ENCODE measurements around the gene PCNX2.

PCNX2 gene

GRCh38 chr1:232982238-232982944, 313.1 kb downstream of the PCNX2 start:
- DNase-seq, result no peak

- DNase-seq, result no peak
Measured at GRCh38 chr1:232980986-232981560, 314.5 kb downstream of the PCNX2 start.

DNA sequence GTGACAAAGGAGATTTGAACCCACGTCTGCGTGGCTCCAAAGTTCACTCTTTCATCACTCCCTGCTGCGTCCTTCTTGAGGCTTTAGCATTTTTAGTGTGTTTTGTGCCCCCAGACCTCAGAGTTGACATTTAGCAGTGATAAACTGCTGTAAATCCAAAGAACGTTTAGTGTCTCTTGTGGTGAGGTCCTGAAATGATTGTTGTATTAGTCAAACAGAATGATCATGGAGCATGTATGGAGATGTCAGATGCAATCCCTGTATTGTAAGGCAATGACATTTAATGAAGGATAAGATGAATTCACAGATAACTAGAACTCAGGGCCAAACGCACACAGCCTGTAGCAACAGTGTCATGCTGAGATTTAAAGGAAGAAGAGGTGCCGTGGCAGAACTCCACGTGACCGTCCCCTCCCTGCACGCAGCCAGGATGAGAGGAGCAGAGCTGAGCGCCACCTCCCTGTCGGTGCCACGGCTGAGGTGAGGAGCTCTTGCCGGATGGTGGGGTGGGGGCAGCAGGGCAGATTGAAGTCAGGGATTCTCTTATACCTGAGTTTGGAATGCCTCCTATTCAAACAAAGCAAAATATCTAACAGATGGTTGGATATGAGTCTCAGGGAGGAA, 315.1 kb downstream of the PCNX2 start:
- peak; percentile 55 for DNase-seq

DNA sequence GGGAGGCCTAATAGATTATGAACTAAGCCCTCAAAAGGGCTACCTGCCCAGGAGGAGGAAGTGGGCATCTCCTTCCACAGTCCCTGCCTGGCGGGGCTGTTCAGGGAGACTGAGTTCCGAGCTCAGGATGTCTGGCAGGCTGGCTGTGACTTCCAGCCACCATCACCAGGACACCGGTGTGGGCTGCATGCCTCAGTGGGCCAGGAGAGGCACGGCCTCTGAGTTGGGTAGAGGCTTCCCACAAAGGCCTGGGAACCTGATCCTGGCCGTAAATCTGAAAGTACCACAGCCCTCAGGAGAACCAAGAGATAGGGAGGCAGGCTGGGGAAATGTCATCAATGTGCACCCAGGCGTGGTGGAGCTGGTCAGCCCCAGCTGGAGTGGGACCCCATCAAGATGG, 316.0 kb downstream of the PCNX2 start:
- DNase-seq, result no peak

GRCh38 chr1:232978815-232979214, 316.7 kb downstream of the PCNX2 start:
- no peak for DNase-seq

DNA sequence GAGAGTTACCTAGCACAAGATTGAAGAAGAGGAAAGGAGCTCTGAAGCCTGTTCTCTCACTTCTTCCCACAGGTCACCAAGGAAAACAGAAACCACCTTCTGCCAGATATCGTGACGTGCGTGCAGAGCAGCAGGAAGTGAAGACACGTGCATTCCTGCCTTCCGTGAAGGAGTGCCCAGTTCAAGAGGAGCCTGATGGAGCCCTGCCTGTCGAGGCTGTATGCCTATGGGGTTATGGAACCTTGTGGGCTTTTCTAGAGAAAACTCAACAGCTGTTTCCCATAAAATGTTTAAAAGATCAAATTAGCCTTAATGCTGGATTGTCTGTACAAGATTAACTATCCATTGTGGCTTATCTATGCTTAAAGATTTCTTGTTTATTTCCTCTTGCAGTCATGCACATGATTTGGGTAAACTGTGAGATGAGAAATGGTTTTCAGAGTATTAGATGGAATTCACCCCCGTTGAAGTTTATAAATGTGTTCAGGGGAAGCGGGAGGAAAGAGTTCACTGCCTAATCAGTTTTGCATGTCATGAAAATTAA, 317.4 kb downstream of the PCNX2 start:
- peak; percentile 16 for DNase-seq

GRCh38 chr1:232974971-232975370, 320.6 kb downstream of the PCNX2 start:
- no peak for DNase-seq

DNA sequence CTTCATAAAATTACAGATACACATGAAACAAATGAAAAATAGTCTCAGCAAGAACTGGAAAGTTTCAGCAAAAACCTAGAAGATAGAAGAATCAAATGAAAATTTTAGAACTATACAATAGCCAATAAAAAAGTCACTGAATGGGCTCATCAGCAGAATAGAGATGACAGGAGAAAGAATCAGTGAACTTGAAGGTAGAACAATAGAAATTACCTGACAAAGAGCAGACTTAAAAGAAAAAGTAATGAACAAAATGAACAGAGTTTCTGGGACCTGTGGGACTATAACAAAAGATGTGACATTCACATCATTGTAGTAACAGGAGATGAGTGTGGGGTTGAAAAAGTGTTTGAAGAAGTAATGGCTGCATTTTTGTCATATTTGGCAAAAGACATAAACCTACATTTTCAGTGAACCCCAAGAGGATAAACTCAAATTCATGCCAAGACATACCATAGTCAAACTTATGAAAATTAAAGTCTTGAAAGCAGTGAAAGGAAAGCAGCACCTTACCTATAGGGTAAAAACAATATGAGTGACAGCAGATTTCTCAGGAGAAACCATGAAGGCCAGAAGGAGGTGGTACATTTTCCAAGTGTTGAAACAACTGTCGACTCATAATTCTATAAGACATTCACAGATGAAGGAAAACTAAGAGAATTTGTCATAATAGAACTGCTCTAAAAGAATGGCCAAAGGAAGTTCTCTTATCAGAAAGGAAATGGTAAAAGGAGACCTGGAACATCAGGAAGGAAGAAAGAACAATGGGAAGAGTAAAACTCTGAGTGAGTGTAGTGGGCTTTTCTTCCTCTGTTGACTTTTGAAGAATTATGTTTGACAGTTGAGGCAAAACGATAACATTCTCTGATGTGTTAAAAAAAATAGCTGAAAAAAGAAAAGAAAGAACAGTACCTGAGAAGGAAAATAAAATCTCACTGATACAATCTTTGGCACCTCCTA, 321.6 kb downstream of the PCNX2 start:
- DNase-seq, result no peak

- no peak for DNase-seq
Measured at GRCh38 chr1:232970508-232970907, 325.0 kb downstream of the PCNX2 start.

DNA sequence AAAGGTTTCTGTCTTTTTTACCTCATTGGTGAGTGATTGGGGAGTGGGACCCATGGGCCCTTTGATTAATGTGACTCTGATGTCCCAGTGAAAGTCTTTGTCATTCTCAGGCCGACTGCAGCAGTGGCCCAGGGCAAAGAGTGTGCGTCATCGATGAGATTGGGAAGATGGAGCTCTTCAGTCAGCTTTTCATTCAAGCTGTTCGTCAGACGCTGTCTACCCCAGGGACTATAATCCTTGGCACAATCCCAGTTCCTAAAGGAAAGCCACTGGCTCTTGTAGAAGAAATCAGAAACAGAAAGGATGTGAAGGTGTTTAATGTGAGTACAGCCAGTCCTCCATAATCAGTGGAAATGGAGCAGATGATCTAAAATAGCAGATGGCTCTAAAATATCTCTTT, 325.7 kb downstream of the PCNX2 start:
- DNase-seq, result no peak

DNA sequence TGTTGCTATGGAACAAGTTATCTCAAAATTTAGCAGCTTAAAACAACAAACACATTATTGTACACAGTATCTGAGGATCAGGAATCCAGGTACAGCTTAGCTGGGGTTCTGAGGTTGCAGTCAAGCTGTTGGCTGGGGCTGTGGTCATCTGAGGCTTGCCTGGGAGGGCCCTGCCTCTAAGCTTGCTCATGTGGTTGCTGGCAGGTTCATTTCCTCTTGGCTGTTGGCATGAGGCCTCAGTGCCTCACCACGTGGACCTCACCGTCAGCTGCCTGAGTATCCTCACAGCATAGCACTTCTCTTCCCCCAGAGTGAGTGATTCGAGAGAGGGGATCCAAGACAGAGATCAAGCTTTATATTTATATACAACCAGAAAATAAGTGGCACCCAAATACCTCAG, 326.6 kb downstream of the PCNX2 start:
- no peak for DNase-seq

- no peak for DNase-seq
Measured at GRCh38 chr1:232968391-232968790, 327.1 kb downstream of the PCNX2 start.

DNA sequence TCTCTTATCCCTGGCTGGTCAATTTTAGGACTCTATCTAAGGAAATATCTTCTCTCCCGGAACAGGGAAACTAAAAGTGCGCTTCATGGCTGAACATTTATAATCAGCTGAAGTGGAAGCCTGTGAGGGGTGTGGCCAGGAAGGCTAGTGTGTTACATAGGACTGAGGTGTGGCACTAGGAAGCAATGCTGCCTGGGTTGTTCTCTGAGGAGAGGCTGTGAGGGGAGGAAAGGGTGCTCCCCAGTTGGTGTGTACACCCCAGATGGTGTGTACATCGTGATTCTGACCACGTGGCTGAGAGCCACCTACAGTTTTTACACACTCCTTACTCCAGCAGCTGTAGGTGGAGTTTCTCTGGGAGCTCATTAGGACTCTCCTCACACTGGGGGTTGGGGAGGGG, 328.9 kb downstream of the PCNX2 start:
- DNase-seq, result no peak

- DNase-seq, result no peak
Measured at GRCh38 chr1:232965912-232966217, 329.7 kb downstream of the PCNX2 start.

DNA sequence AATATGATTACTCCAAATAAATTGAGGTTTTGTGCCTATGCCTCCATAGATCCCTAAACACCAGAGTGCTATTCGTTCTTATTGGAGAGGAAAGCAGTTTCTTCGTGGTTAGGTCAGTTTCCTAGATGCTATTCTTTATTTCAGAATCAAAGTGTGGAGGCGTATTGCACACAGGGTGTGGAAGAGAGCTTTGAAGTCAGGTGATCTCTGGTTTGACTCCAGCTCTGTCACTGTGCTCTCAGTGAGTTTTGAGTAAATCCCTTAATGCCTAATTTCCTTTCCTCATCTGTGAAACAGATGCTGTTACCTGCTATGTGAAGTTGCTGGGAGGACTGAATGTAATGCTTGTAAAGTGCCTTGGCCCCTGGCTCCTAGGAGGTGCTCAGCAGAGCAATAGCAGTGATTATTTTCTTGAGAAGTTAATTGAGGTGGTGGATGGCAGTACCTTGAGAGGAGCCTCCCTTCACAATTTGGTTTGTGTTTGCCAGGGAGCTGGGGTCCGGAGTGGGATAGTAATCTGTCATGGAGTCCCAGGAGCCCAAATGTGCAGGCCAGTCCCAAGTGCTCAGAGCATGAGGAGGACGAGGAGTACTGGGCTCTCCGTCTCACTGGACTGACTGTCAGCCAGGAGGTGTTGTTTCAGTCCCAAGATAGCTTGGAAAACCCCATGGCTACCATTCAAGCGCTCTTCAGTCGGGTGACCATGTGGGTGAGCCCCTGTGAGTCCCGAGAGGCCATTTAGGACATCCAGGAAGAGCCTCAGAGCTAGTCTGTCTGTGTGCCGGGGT, 330.2 kb downstream of the PCNX2 start:
- no peak for DNase-seq

GRCh38 chr1:232964601-232965000, 330.9 kb downstream of the PCNX2 start:
- no peak for DNase-seq

GRCh38 chr1:232962761-232963745, 332.5 kb downstream of the PCNX2 start:
- DNase-seq, result peak; percentile 59

DNA sequence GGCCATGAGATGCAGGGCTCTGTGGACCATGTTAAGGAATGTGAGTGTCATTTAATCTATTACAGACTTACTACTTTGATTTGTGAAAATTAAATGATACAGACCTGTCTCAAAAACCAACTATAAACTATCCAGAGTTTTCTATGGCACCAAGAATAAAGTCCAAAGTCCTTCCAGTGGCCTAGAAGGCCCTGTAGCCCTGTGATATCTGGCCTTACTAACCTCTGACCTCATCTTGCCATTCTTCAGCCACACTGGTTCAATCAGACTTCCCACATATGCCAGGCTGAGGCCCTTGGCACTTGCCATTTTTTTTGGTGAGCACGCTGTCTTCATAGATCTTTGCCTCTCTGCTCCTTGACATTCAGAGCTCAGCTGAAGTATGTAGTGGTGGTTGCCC, 337.5 kb downstream of the PCNX2 start:
- DNase-seq, result no peak

- no peak for DNase-seq
Measured at GRCh38 chr1:232956081-232956480, 339.4 kb downstream of the PCNX2 start.

- no peak for DNase-seq
Measured at GRCh38 chr1:232954594-232955365, 340.7 kb downstream of the PCNX2 start.
